Astrocyte of the spinal cord (primary cell): ENCODE results near the gene SPACDR.

Source experiments
- DNase-seq: peaks from one replicate; pipeline ENCODE4 v3.0.0; 2011; ENCODE audit warnings: low read depth, low spot score
- H3K4me3 ChIP-seq: 2 replicates; pipeline ENCODE4 v1.5.1; 2011; ENCODE audit warnings: low read depth, mild to moderate bottlenecking, low read length, moderate library complexity
- in situ Hi-C: cut with HindIII; loops from 2 replicates; pipeline ENCODE4 v1.10.0; 2017; ENCODE audit warnings: low sequenced_read_pairs
- TF ChIP-seq, protein P1 (sequence below): IDR thresholded peaks from 2 replicates; pipeline ENCODE4 v1.5.1; 2012; ENCODE audit warnings: low read depth, mild to moderate bottlenecking, low read length, inconsistent platforms

Gene SPACDR

DNA sequence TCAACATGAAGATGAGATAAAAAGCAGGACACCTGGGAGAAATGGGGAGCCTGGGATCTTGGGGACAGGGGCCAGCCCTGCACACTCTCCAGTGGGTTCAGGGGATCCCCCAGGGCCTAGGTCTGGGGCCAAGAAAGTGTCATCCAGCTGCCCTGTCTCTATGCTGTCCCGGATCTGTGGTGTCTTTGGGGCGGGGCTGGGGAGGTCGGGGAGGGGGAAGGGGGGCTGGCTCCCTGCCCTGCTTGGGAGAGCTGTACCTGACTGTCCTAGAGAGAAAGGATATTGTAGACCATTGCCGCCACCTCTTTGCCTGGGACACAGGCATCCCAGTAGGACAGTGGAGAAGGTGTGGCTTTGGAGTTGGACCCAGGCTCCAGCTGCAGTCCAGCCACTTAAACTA, 7.0 kb upstream of the SPACDR start:
- no peak overlapping the region for H3K4me3 ChIP-seq
- TF ChIP-seq, protein P1, sequence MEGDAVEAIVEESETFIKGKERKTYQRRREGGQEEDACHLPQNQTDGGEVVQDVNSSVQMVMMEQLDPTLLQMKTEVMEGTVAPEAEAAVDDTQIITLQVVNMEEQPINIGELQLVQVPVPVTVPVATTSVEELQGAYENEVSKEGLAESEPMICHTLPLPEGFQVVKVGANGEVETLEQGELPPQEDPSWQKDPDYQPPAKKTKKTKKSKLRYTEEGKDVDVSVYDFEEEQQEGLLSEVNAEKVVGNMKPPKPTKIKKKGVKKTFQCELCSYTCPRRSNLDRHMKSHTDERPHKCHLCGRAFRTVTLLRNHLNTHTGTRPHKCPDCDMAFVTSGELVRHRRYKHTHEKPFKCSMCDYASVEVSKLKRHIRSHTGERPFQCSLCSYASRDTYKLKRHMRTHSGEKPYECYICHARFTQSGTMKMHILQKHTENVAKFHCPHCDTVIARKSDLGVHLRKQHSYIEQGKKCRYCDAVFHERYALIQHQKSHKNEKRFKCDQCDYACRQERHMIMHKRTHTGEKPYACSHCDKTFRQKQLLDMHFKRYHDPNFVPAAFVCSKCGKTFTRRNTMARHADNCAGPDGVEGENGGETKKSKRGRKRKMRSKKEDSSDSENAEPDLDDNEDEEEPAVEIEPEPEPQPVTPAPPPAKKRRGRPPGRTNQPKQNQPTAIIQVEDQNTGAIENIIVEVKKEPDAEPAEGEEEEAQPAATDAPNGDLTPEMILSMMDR, result no peak
- in situ Hi-C loops, result no loop called here
- DNase-seq, result no peak

DNA sequence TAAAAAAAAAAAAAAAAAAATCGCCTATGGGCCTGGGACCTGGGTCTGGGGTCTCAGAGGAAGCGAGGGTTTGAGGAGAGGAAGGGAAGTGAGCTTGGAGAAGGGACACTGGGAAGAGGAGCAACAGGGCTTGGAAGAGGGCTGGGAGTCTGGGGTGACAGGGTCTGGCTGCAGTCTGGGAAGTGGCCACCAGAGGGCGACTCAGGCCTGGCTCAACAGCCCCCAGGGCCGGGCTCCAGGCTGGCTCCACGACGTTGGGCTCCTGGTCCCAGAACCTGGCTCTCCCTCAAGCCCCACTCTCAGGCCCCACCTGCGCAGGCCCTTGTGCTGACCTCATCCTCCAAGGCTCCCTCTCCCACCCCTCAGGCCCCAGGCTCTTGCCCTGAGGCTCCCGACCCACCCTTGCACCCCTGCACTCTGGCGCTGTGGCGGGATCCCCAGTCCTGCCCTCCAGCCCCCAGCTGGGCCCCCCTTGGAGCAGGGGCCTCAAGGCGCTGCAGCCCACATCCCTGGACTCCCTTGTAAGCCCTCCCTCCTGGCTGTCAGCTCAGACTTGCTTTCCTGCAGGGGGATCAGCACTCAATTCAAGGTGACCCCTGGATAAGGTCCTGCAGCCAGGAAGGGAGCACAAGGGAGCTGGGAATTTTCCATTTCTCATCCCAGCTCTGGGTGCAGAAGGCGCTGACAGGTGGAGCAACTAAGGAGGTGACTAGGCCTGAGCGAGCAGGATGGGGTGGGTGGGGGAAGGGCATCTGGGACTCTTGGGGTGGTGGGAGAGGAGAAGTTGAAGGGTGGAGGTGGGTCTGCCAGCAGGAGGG, 5.4 kb upstream of the SPACDR start:
- TF ChIP-seq, protein P1, result peak; percentile 97
- peak; percentile 65 for DNase-seq
- in situ Hi-C loops, result no loop called here
- no peak overlapping the region for H3K4me3 ChIP-seq

DNA sequence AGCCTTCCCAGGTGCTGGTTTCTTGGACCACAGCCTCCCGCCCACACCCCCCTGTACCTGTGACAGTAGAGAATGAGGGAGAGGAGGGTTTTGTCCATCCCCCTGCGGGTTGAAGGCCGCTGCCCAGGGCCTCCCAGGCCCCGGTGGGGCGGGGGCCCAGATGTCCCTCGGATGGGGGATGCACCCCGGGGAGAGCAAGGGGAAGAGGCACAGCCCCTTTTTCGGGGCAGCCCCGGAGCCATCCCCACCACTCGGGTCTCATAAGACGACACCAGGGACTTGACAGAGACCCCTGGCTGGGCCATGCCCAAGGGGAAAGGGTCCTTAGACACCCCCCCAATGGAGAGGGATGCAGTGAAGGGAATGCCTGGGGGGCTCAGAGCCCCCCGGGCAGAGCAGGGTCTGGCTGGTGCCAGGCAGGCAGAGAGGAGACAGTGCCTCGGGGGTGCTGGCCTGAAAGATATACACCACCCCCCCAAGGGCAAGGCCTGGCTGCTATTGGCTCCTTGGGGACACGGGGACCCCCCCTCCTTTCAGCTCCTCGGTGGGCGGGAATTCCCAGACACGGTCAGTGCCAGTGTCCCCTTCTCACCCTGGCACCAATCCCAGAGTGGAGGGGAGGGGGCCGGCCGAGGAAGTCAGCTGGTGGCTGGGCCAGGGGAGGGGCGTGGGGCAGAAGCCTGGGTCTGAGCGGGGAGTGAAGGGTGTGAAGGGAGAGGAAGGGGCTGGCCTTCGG, 3.7 kb upstream of the SPACDR start:
- H3K4me3 ChIP-seq, result no peak overlapping the region
- in situ Hi-C loops, result no loop called here
- TF ChIP-seq, protein P1, result no peak
- no peak for DNase-seq

DNA sequence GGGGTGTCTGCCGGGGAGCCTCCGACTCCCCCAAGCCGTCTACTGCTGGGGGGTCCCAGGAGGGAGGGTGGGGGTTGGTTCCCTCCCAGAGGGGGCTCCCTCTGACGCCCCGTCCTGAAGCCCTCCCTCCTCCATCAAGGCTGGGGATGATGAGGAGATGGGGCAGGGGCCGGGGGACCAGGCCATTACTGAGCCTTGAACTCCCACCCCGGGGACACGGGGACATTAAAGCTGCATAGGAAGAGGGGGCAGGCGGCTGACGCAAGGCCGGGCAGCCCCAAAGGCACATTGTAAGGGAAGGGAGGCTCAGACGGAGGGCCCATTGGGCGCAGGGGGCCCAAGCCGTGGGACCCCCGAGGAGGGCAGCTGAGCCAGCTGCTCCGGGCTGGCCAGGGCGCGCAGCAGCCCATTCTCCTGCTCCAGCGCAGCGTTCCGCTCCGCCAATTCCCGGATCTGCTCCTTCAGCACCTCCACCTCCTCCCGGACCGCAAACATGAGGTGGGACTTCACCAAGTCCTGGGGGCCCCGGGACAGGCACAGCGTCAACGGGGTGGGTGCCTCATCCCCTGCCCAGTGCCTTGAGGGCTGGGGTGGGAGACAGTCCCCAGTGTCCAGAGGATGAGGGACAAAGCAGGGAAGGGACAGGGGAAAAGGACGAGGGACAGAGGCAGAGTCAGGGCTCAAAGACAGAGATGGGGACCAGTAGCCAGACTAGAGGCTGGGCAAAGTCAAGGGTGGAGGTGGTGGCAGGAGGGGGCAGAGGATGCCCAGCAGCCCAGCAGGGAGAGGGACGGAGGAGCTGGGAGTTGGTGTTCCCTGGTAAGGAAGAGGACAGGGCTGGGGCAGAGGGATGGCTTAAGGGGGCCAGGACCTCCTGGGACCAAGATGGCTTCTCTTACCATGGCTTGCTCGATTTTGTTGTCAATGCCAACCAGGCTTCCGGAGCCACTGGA, 2.9 kb upstream of the SPACDR start:
- TF ChIP-seq, protein P1, result no peak
- in situ Hi-C loops, result no loop called here
- H3K4me3 ChIP-seq, result no peak overlapping the region
- DNase-seq, result no peak

DNA sequence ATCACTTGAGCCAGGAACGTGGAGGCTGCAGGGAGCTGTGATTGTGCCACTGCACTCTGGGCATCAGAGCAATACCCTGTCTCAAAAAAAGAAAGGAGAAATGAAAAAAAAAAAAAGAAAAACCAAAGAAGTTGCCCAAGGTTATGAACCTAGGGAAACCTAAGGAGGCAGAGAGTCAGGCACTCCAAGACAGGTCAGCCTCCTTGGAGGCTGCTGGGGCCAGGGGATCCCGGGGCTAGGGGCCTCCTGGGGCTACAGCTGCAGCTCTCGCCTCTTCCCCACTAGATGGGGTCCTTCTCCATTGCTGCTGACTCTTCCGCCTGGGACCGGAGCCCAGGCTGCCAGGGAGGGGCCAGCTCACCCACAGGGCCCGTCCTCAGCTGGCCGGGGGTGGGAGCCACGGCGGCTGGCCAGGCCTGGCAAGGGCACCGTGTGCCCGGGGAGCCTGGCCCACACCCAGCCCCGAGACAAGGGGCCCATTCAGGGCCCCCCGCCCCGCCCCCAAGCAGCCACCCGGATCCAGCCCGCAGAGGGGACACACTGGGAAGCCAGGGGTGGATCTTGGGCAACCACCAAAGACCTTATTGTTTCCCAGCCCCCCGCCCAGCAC, 1.7 kb upstream of the SPACDR start:
- TF ChIP-seq, protein P1, result peak; percentile 86
- in situ Hi-C loops, result no loop called here
- DNase-seq, result peak; percentile 80
- H3K4me3 ChIP-seq, result no peak overlapping the region

DNA sequence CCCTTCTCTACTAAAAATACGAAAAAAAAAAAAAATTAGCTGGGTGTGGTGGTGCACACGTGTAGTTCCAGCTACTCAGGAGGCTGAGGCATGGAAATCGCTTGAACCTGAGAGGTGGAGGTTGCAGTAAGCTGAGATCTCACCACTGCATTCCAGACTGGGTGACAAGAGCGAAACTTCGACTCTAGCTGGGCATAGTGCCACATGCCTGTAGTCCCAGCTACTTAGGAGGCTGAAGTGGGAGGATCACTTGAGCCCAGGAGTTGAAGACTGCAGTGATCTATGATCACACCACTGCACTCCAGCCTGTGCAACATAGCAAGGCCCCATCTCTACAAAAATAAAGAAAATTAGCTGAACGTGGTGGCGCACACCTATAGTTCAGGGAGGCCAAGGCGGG, 1.2 kb upstream of the SPACDR start:
- TF ChIP-seq, protein P1, result no peak
- H3K4me3 ChIP-seq, result no peak overlapping the region
- DNase-seq, result no peak
- in situ Hi-C loops, result no loop called here
